ENCODE data around the gene GALNT18. TPM values are rescaled to one million over a fixed set of nuclear protein-coding genes. Genes with fewer than 3 reads are reported as not detected.

Gene GALNT18
- total and polyA plus RNA-seq, 2 of the 4 experiments (the other 2 are of a cell fraction), result 9.5 to 11.3 TPM

DNA sequence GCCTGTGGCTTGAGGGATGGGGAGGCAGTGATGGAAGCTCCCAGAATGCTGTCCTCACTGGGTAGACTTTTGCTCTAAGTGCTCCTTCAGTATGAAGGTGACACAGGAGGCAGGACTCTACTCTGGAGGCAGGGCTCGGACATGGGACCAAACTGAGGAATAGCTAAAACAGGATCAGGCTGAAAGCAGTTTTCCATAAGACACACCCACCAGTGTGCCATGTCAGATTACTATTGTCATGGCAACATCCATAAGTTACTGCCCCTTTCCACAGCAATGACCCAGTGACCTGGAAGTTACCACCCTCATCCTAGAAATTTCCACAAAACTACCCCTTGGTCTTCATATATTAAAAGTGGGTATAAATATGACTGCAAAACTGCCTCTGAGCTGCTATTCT lies 43.6 kb upstream of the GALNT18 start:
- Histone ChIP-seq H3K36me3 (ENCODE audit: control insufficient read depth, insufficient read depth, low read length) (no peaks in the 10 kb centered on the region), H3K4ac (ENCODE audit: low read depth, low read length) (no peak overlapping the region), H3K79me1 (ENCODE audit: low read depth in 1 of 2, low read length in 2 of 2) (no peaks in the 10 kb centered on the region), H4K91ac (ENCODE audit: insufficient read depth, low read depth, low read length) (no peak overlapping the region), H2BK20ac (ENCODE audit: low read depth, low read length) (no peak overlapping the region), H3K9me1 (ENCODE audit: insufficient read depth, low read length) (no peaks in the 10 kb centered on the region), H3K18ac (ENCODE audit: low read depth, low read length) (no peak overlapping the region), H3K56ac (ENCODE audit: extremely low read depth, insufficient read depth, low read length) (no peak overlapping the region), H2AK5ac (ENCODE audit: low read depth, low read length) (no peak overlapping the region), H2BK5ac (ENCODE audit: low read depth, low read length, poor library complexity, severe bottlenecking) (no peak overlapping the region), H4K20me1 (ENCODE audit: insufficient read depth, low read length) (no peaks in the 10 kb centered on the region), H3K4me1 (ENCODE audit: control insufficient read depth, insufficient read depth, low read length) (no peaks in the 10 kb centered on the region), H3K14ac (replicated peaks; ENCODE audit: low read depth, low read length) (no peak overlapping the region), H3K4me3 (ENCODE audit: insufficient read depth, low read depth, low read length) (no peak overlapping the region), H2AK9ac (replicated peaks; ENCODE audit: low read depth, low read length, poor library complexity) (no peak overlapping the region), H4K8ac (ENCODE audit: low read depth in 2 of 2, low read length in 2 of 2) (no peak overlapping the region), H2AFZ (replicated peaks; ENCODE audit: low read length, poor library complexity) (no peak overlapping the region), H3K4me2 (ENCODE audit: low read depth, low read length) (no peak overlapping the region), H3K9me3 (ENCODE audit: control insufficient read depth, insufficient read depth, low read length) (peaks cover 3% of the 10 kb centered on the region), H3K9ac (ENCODE audit: low read depth, low read length) (no peak overlapping the region), H3K23ac (ENCODE audit: low read depth, low read length) (no peak overlapping the region), H4K5ac (ENCODE audit: low read depth, low read length) (no peak overlapping the region), H3K27me3 (ENCODE audit: control insufficient read depth, insufficient read depth, low read length) (peaks cover 70% of the 10 kb centered on the region), H2BK15ac (ENCODE audit: low read depth, low read length) (no peak overlapping the region), H3K27ac (ENCODE audit: insufficient read depth, low read length) (no peak overlapping the region), H2BK120ac (ENCODE audit: low read depth, low read length) (no peak overlapping the region)
- TF ChIP-seq CHD1 (IDR thresholded peaks at IDR 0.05; ENCODE audit: low read depth, low read length) (no peak), MAZ (IDR thresholded peaks at IDR 0.05; ENCODE audit: borderline replicate concordance, low read depth, low read length) (no peak), FOS (IDR thresholded peaks at IDR 0.05; ENCODE audit: low read depth, low read length) (no peak), USF2 (IDR thresholded peaks at IDR 0.05; ENCODE audit: low read depth, low read length) (no peak), CTCF (conservative IDR thresholded peaks at IDR 0.05; ENCODE audit: low read depth, low read length) (no peak), NFE2L2 (IDR thresholded peaks at IDR 0.05; ENCODE audit: low read depth, low read length) (no peak), MAFK (IDR thresholded peaks at IDR 0.05; ENCODE audit: low read depth, low read length) (no peak)
- TF ChIP-seq, protein P1, sequence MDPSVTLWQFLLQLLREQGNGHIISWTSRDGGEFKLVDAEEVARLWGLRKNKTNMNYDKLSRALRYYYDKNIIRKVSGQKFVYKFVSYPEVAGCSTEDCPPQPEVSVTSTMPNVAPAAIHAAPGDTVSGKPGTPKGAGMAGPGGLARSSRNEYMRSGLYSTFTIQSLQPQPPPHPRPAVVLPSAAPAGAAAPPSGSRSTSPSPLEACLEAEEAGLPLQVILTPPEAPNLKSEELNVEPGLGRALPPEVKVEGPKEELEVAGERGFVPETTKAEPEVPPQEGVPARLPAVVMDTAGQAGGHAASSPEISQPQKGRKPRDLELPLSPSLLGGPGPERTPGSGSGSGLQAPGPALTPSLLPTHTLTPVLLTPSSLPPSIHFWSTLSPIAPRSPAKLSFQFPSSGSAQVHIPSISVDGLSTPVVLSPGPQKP (IDR thresholded peaks at IDR 0.05; ENCODE audit: borderline replicate concordance, low read depth, low read length), result no peak
- POLR2A ChIA-PET (ENCODE audit: unreplicated experiment), result no interaction called here
- BruUV-seq (replicated peaks), result no TSS peak
- WGBS, 2 experiments (ENCODE audit: extremely low coverage in 2 of 2, insufficient read length in 1 of 2), result no CpG with 5 or more reads among the region's 1 CpG
- in situ Hi-C loops (cut with MboI; ENCODE audit: low sequenced_read_pairs) (no loop called here), intact Hi-C loops (cut with micrococcal nuclease) (no loop called here), dilution Hi-C loops (cut with HindIII; ENCODE audit: low sequenced_read_pairs, unreplicated experiment) (no loop called here)
- ATAC-seq (ENCODE audit: low read depth) (no peak), DNase-seq (no peak)
- CTCF ChIA-PET, result interaction anchor here (0.5 kb wide), 1 partner anchor 169 kb away, joined by 5 read pairs; no protein-coding TSS in a partner anchor

Measured in IMR-90 (cell line).